HUDEP-2 (cell line): Measurements from ENCODE around the gene ADD1.

Source experiments
- DNase-seq, 76 experiments: peaks; one replicate each; lab custom pipeline; 2025; ENCODE audit not compliant: unreplicated experiment in 76 of 76; lab: John Stamatoyannopoulos, UW

Gene ADD1

DNA sequence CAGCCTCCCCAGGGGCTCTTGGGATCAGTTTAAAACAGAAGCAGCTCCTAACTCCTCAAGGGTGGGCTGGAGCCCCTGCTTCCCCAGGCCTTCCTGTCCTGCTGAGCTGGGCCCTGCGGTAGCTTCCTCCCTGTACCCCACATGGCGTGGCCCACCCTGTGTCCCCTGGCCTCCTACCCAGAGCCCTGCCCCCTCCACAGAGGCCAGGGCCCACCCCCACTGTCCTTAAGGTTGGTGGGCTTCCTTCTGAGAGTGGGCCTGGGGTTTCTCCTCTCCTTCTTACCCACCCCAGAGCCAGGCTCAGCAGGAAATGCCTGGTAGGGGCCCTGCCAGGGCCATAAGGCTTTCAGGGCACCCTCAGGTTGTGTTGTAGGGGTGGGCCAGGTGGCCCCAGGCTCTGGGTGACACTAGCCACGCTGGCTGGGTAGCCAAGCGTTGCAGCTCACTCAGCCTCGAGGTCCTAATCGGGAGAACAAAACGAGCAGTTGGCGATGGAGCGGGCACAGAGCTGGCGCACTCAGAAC, 39.1 kb upstream of the ADD1 start:
- no peak for DNase-seq

GRCh38 chr4:2804973-2805501, 38.6 kb upstream of the ADD1 start:
- DNase-seq, result no peak

DNA sequence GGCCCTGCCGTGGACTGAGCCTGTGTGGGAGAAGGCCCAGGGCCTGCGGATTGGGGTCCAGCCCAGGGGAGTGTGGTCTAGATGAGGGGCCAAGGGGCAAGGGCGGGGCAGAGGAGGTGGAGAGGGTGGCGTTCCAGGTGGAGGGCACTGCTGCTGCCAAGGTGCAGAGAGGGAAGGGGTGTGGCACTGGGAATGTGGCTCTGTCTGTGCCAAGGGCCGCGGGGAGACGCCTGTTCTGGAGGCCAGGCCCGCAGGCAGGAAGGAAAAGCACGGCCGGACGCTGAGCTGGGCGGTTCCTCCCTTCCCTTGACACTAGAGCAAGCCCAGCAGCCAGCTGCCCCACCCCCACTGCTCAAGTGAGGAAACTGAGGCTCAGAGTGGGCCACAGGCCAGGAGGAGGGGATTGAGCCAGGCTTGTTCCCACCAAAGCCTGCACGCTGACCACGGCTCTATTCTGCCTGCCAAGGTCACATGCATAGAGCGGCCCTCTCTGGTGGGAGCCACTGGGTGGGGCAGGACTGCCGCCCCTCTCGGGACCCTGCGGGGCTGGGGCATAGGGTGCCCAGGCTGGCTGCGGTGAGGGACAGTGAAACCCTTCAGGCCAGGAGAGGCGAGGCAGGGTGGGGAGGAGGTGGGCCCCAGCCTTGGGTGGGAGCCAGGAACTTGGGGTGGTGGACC, 37.8 kb upstream of the ADD1 start:
- no peak for DNase-seq

GRCh38 chr4:2806390-2807355, 37.0 kb upstream of the ADD1 start:
- DNase-seq, result peak in 21 of 76 experiments; percentile 7 to 65 (median 38)

- no peak for DNase-seq
Measured at GRCh38 chr4:2807571-2807970, 36.1 kb upstream of the ADD1 start.

DNA sequence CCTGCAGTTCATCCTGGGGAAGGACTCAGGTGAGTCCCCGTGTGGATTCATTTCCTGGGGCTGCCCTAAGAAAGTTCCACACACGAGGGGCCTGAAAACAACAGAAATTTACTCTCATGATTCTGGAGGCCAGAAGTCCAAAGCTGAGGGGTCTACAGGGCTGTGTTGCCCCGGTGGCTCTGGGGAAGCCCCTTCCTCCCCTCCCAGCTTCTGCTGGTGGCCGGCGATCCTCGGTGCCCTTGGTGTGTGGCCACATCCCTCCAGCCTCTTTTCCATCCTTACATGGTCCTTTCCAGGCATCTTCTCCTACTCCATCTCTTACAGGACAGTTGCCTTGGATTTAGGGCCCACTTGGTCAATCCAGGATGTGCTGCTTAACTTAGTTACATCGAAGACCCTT, 35.6 kb upstream of the ADD1 start:
- no peak for DNase-seq

- DNase-seq, result no peak
Measured at GRCh38 chr4:2809610-2810180, 33.9 kb upstream of the ADD1 start.

- DNase-seq, result peak in 1 of 76 experiments; percentile 16
Measured at GRCh38 chr4:2810388-2810787, 33.3 kb upstream of the ADD1 start.

DNA sequence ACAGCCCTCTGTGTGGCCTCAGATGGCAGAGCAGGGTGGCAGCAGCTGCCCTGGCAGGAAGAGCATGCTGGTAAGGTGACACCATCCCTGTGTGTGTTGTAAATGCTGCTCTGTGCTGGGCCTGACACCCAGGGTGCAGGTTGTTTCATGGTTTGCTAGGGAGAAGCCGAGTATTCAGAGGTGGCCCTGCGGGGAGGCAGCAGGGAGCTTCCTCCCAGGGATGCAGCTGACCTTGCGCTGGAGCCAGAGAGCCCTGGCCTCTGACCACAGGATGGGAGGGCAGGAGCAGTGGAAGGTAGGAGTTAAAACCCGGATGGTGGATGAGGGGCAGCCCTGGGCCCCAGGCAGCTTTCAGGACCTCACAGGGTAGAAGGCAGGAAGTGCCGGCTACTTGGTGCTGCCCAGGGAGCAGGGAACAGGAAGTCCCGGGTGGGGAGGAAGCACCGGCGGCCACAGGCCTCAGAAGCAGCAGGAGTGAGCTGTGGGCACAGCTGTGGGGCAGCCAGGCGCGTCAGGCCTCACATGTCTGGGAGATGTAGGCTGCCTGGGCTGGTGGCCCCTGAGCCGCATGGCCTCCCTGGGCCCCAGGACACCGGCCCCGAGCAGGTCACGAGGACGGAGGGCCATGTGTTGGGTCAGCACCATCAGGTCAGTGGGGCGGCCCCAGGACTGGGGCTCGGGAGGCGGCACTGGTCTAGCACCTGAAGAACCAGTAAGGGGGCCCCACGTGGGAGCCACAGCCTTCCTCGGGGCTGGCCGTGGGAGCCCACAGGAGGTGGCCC, 31.6 kb upstream of the ADD1 start:
- DNase-seq, result peak in 52 of 76 experiments; percentile 2 to 63 (median 39)

DNA sequence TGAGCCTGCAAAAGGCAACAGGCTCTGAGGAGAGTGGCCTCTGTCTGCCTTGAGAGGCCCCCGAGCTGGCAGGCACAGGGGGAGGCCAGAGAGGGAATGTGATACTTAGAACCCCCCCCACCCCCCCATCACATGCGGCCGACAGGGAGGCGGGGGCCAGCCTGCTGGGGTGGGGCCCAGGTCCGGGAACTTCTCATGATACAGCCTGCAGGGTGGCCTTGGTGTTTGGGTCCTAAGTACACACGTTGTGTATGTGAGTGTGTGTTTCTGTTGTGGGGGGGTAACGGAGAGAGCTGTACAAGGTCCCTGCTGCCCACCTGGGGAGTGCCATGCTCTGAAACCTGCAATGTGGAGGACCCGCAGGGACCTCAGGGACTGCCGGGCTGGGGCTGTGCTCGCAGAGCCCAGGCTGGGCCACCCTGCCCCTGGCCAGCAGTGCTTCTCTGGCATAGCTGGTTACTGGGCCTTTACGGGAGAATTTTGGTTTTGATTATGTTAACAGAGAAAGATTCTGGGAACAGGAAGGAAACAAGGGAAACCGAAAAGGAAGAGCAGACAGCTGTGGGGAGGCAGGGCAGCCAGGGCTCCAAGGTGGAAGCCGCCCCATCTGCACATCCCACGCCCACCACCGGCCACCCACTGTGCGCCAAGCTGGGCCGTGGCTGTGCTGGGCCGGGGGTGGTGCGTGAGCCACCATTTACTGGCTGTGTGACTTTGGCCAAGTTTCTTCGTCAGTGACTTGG, 30.9 kb upstream of the ADD1 start:
- peak in 29 of 76 experiments; percentile 6 to 55 (median 21) for DNase-seq

GRCh38 chr4:2813446-2814405, 29.9 kb upstream of the ADD1 start:
- no peak for DNase-seq

DNA sequence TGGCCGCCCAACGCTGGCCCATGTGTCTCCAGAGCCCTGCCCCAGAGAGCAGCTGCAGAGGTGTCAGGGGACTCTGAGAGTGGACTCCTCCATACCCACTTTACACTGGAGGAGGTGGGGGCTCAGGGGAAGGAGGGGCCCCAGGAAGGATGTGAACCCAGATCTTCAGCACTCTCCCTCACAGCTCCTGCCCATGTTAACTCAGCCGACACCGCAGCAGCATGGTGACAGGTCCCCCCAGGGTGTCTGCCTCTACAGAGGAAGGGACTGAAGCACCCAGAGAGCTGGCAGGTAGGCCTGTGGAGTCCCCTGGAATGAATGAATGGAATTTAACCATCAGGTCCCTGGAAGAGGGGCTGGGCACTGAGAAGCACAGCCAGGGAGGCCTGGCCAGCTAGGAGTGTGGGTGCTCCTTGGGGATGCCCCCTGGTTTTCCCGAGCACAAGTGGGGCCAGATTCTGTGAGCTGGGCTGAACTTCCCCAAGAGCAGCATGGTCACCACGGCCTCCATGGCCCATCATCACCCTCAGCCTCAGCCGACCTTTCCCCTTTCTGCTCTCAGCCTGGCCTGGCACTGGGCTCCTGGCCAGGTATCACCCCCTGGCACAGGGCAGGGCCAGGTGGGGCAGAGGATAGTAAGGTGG, 28.9 kb upstream of the ADD1 start:
- DNase-seq, result no peak

DNA sequence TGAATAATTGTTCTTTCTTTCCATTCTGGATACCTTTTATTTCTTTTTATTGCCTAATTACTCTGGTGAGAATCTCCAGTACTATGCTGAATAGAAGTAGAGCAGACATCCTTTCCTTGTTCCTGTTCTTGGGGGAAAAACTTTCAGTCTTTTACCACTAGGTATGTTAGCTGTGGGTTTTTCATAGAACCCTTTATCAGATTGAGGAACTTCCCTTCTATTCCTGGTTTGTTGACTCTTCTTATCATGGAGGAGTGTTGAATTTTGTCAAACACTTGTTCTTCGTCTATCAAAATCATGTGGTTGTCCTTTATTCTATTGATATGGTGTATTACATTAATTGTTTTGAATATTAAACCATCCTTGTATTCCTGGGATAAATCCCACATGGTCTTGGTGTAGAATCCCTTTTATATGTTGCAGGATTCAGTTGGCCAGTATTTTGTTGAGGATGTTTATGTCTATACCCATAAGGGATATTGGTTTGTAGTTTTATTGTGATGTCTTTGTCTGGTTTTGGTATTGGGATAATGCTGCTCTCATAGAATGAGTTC, 27.2 kb upstream of the ADD1 start:
- DNase-seq, result no peak

DNA sequence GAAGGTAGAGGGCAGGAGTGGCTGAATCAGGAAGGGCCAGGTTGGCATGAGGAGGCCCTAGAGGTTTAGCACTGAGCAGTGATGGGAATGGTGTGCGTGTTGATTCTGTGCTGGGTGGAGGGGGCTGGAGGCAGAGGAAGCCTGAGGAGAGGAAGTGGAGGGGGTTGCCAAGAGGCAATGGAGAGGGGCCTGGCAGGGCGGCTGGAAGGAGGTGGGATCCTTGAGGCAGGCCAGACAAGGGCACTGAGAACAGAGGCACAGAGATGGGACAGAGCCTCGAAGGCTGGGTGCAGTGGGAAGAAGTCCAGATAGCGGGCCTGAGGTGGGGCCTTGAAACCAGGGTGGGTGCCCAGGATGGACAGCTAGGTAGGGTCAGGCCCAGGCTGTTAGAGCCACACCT, 26.5 kb upstream of the ADD1 start:
- DNase-seq, result no peak

- DNase-seq, result no peak
Measured at GRCh38 chr4:2817701-2818350, 25.8 kb upstream of the ADD1 start.

DNA sequence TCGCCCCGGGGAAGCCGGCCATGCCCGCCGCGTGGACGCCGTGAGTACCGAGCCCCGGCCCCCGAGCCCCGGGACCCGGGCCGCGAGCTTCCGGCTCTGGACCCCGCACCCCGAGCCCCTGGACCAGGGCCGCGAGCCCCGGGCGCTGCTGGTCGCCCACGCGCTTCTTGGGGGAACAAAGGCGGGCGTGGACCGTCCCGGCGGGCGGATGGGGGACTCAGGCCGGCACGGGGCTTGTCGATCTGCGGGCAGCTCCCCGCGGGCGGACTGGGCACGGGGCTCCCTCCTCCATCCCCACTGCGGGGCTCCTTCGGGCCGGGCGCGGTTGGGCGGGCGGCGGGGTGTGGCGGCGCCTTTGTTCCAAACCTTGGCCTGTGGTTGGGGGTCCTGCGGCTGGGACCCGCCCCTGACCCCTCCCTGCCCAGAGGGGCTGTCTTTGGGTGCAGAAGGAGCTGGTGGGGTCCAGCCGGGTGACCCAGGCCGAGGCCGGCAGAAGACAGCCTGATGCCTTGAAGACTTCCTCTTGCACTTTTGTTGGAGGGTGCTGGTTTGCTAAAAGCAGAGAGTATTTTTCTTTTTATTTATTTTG, 25.2 kb upstream of the ADD1 start:
- no peak for DNase-seq
